K562 treated with DMSO at 1 percent for 12 hours (cell line): Measurements from ENCODE around the gene GPR89B. TPM values are rescaled to one million over a fixed set of nuclear protein-coding genes. Genes with fewer than 3 reads are reported as not detected.

ENCODE experiments used
- total RNA-seq: library from RNA; unstranded; fragments of 300-600 nt; gene quantifications from 2 replicates; pipeline ENCODE4 v1.2.3, GENCODE V29; 2022; ENCODE audit not compliant: insufficient read depth

GPR89B gene
- total RNA-seq = 3.3 and 11.1 TPM in 2 replicates

GRCh38 chr1:147928236-147929132, at the start of gene GPR89B:
TSS of gene GPR89B (plus strand) at chr1:147928420. CDS start at chr1:147928537, 117 bp downstream.

GRCh38 chr1:147902253-147902845, 25.9 kb upstream of the GPR89B start, which contains the start of gene GJA8:
TSS of gene GJA8 (plus strand) at chr1:147902795. CDS start at chr1:147907956, 5,161 bp downstream.

Other genes starting within 250 kb of the GPR89B start
- not detected in 2 replicates for gene GJA5, start 167.8 kb upstream of the GPR89B start, total RNA-seq
- not detected in 2 replicates for gene GJA8, start 25.6 kb upstream of the GPR89B start, total RNA-seq
- gene NBPF11, start 223.9 kb downstream of the GPR89B start, total RNA-seq = 4.8 and 11.7 TPM in 2 replicates